EL (cell line): Measurements from ENCODE around the gene RNASE13.

ENCODE experiments used
- DNase-seq: peaks from one replicate; pipeline ENCODE4 v3.0.0-alpha.2; 2016

Gene RNASE13

GRCh38 chr14:21063479-21063878, 28.9 kb upstream of the RNASE13 start:
- peak; percentile 92 for DNase-seq

GRCh38 chr14:21061347-21061668, 26.7 kb upstream of the RNASE13 start:
- no peak for DNase-seq

GRCh38 chr14:21060614-21061346, 26.2 kb upstream of the RNASE13 start:
- DNase-seq = no peak

GRCh38 chr14:21059842-21060613, 25.4 kb upstream of the RNASE13 start:
- peak; percentile 31 for DNase-seq

GRCh38 chr14:21058903-21059302, 24.3 kb upstream of the RNASE13 start:
- no peak for DNase-seq

- DNase-seq = peak; percentile 68
Observed at GRCh38 chr14:21057803-21058675, 23.4 kb upstream of the RNASE13 start, which contains the start of gene RNASE8. Gene RNASE8, plus strand, starts transcription at chr14:21057822. Its CDS starts 71 bp downstream, at chr14:21057893.

GRCh38 chr14:21056520-21057163, 22.0 kb upstream of the RNASE13 start:
- peak; percentile 36 for DNase-seq

- no peak for DNase-seq
Observed at GRCh38 chr14:21055432-21056117, 21.0 kb upstream of the RNASE13 start.

GRCh38 chr14:21054768-21055145, 20.1 kb upstream of the RNASE13 start:
- DNase-seq = no peak

- no peak for DNase-seq
Observed at GRCh38 chr14:21054123-21054767, 19.6 kb upstream of the RNASE13 start.

- no peak for DNase-seq
Observed at GRCh38 chr14:21053184-21054122, 18.8 kb upstream of the RNASE13 start.

GRCh38 chr14:21050597-21050996, 16.0 kb upstream of the RNASE13 start:
- DNase-seq = no peak

- DNase-seq = peak; percentile 52
Observed at GRCh38 chr14:21049271-21049673, 14.7 kb upstream of the RNASE13 start.

- DNase-seq = no peak
Observed at GRCh38 chr14:21048638-21049037, 14.0 kb upstream of the RNASE13 start.

- no peak for DNase-seq
Observed at GRCh38 chr14:21047378-21047781, 12.8 kb upstream of the RNASE13 start.

- DNase-seq = no peak
Observed at GRCh38 chr14:21043974-21044618, 9.5 kb upstream of the RNASE13 start.

- no peak for DNase-seq
Observed at GRCh38 chr14:21043387-21043973, 8.9 kb upstream of the RNASE13 start.

- no peak for DNase-seq
Observed at GRCh38 chr14:21042918-21043317, 8.3 kb upstream of the RNASE13 start.

GRCh38 chr14:21041676-21042433, 7.2 kb upstream of the RNASE13 start, which contains the start of gene RNASE7:
Gene RNASE7, plus strand, starts transcription at chr14:21042362. Its CDS starts 631 bp downstream, at chr14:21042993.
- DNase-seq = peak; percentile 62
